ENCODE measurements around the gene ALX3.

- TF ChIP-seq CTCF (IDR thresholded peaks at IDR 0.05), result no peak
- no peak for TF ChIP-seq POLR2A (IDR thresholded peaks at IDR 0.05)
Observed at GRCh38 chr1:110112143-110112542, 41.7 kb upstream of the ALX3 start, which contains the start of gene UBL4B.

Measured in right lobe of liver (tissue), 4 donors.